Astrocyte (in vitro differentiated cells and primary cell): ENCODE measurements around the gene TSPAN17.

ENCODE experiments used
- EZH2 ChIP-seq: IDR thresholded peaks from 2 replicates; pipeline ENCODE4 v1.6.1; 2012; ENCODE audit warnings: mild to moderate bottlenecking, low read length, inconsistent platforms; ENCODE audit not compliant: insufficient read depth
- TF ChIP-seq, protein P1 (sequence below): IDR thresholded peaks from 2 replicates; pipeline ENCODE4 v1.5.1; 2011; ENCODE audit warnings: low read depth, mild to moderate bottlenecking, inconsistent platforms, low read length, moderate library complexity; ENCODE audit not compliant: insufficient read depth

DNA sequence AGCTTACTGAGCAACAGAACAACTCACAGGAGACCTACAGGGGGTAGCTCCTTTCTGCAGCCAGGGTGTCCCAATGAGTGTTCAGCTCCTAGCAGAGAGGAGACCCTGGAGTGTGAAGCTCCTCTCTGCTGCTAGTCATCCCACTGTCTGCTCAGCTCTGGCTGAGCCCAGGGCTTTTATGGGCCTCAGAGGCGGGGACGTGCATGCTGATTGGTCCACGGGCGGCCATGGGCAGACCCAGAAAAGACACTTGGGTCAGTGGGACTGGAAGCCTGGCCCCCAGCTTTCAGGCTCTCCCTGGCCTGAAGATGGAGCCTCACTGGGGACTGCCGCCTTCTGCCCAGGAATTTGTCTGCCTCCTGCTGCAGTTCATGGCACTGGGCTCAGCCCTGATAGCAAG, 40.6 kb downstream of the TSPAN17 start:
- TF ChIP-seq, protein P1, sequence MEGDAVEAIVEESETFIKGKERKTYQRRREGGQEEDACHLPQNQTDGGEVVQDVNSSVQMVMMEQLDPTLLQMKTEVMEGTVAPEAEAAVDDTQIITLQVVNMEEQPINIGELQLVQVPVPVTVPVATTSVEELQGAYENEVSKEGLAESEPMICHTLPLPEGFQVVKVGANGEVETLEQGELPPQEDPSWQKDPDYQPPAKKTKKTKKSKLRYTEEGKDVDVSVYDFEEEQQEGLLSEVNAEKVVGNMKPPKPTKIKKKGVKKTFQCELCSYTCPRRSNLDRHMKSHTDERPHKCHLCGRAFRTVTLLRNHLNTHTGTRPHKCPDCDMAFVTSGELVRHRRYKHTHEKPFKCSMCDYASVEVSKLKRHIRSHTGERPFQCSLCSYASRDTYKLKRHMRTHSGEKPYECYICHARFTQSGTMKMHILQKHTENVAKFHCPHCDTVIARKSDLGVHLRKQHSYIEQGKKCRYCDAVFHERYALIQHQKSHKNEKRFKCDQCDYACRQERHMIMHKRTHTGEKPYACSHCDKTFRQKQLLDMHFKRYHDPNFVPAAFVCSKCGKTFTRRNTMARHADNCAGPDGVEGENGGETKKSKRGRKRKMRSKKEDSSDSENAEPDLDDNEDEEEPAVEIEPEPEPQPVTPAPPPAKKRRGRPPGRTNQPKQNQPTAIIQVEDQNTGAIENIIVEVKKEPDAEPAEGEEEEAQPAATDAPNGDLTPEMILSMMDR = no peak
- TF ChIP-seq EZH2 = no peak
